Kidney epithelial cell (primary cell): ENCODE data around the gene KIF26A. TPM values are rescaled to one million over a fixed set of nuclear protein-coding genes. Genes with fewer than 3 reads are reported as not detected.

Experiments used
- DNase-seq: peaks from one replicate; pipeline ENCODE4 v3.0.0-alpha.2; 2010; ENCODE audit warnings: low read depth
- H3K27me3 ChIP-seq: 2 replicates; pipeline ENCODE4 v1.6.0; 2011; ENCODE audit warnings: low read length; ENCODE audit not compliant: control insufficient read depth, insufficient read depth
- H3K36me3 ChIP-seq: 2 replicates; pipeline ENCODE4 v1.5.1; 2011; ENCODE audit warnings: low read length; ENCODE audit not compliant: control insufficient read depth, insufficient read depth
- H3K4me3 ChIP-seq: 2 replicates; pipeline ENCODE4 v1.5.1; 2011; ENCODE audit warnings: low read depth, mild to moderate bottlenecking, control low read depth, low read length
- total RNA-seq: library from RNA; depleted of rRNA; stranded (reverse); fragments of >200 nt; gene quantifications from 2 replicates; pipeline ENCODE4 v1.2.3, GENCODE V29; 2015
- TF ChIP-seq, protein P1 (sequence below): IDR thresholded peaks from 2 replicates; pipeline ENCODE4 v1.5.1; 2011; ENCODE audit warnings: mild to moderate bottlenecking, moderate library complexity, low read length, control low read depth, inconsistent platforms; ENCODE audit not compliant: insufficient read depth, poor library complexity, severe bottlenecking

The KIF26A gene
- total RNA-seq, 1 donor from 2014 or later, result 0.21 TPM

DNA sequence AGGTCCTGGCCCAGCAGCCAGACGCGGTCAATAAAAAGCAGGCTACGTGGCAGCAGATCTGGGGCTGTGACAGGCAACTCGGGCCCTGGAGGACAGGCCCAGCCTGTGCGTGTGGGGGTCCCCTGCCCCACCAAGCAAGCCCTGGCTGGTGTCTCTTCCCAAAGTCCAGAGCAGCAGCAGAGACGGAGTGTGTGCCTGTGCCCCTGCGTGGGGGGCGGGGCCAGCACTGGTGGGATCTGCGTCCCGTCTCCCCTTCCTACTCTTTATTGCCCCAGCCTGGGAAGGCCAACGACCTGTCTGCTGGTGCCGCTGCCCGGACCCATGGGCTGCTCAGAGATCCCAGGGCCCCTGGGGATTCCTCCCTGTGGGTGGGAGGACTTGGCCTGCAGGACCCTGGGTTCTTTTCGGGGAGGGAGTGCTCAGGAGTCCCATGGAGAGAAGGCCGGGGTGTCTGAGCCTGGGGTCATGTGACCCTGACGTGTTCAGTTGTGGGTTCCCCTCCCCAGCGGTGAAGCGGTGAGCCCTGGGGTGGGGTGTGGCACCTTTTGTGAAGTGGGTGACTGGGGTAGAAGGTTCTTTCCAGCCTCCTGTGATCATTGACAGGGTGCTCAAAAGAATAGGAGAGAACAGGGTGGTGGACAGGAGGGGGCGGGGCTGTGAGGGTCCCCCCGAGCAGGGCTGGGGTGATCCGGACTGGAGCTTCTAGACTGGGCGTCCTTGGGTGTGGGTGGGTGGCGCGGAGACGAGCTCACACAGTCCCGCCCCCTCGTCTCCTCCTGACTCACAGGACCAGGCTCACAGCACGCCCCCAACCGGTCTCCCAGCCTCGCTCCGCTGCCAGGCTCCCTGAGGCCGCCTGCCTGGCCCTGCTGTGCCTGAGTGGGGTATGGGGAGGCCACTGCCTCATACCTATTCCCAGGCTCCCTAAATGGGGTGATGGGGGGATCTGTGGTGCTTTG is 30.5 kb upstream of the KIF26A start:
- TF ChIP-seq, protein P1, sequence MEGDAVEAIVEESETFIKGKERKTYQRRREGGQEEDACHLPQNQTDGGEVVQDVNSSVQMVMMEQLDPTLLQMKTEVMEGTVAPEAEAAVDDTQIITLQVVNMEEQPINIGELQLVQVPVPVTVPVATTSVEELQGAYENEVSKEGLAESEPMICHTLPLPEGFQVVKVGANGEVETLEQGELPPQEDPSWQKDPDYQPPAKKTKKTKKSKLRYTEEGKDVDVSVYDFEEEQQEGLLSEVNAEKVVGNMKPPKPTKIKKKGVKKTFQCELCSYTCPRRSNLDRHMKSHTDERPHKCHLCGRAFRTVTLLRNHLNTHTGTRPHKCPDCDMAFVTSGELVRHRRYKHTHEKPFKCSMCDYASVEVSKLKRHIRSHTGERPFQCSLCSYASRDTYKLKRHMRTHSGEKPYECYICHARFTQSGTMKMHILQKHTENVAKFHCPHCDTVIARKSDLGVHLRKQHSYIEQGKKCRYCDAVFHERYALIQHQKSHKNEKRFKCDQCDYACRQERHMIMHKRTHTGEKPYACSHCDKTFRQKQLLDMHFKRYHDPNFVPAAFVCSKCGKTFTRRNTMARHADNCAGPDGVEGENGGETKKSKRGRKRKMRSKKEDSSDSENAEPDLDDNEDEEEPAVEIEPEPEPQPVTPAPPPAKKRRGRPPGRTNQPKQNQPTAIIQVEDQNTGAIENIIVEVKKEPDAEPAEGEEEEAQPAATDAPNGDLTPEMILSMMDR, result no peak
- H3K36me3 ChIP-seq, result no peaks in the 10 kb centered on the region
- no peak overlapping the region for H3K4me3 ChIP-seq
- DNase-seq, result no peak
- H3K27me3 ChIP-seq, result peaks cover 2% of the 10 kb centered on the region

DNA sequence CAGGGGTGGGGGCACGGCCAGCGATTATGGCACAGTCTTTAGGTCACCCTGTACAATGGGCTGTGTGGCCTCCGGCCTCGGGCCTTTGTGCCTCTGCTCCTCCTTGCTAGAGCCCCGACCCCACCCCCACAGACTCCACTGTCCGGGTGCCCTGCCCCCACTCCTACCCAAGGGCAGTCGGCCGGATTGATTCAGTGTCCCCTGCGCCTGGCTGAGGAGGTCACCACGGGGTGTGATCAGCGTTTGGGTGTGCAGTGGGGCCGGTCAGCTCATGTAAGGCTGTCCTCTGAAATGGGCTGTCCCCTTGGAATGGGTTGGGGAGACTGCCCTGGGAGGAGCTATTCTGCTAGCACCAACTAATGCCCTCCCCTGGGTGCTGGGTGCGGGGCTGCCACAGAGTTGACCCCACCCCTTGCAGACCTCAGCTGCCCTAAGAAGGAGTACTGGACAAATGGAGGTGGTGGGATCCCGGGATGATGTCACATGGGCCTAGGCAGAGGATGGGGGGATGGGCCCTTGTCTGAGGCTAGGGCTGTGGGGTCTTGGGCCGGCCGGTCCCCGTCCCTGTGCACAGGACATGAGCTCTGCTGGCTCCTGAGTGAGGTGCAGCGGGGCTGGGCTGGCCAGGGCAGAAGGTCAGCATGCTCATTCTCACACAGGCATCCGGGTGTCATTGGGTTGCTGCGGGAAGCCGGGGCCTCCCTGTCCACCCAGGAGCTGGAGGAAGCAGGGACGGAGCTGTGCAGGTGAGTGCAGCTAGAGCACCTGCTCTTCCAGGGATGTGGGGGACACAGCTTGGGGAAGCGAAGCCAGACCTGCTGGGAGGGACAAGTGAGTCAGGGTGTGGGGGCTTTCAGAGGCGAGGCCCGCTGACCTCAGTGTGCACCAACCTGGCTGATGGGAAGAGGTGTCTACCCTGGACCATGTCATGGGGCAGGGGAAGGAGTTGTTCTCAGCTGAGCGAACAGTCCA is 29.5 kb upstream of the KIF26A start:
- no peak for DNase-seq
- TF ChIP-seq, protein P1, result no peak
- Histone ChIP-seq H3K36me3 (no peaks in the 10 kb centered on the region), H3K27me3 (peaks cover 2% of the 10 kb centered on the region), H3K4me3 (no peak overlapping the region)

DNA sequence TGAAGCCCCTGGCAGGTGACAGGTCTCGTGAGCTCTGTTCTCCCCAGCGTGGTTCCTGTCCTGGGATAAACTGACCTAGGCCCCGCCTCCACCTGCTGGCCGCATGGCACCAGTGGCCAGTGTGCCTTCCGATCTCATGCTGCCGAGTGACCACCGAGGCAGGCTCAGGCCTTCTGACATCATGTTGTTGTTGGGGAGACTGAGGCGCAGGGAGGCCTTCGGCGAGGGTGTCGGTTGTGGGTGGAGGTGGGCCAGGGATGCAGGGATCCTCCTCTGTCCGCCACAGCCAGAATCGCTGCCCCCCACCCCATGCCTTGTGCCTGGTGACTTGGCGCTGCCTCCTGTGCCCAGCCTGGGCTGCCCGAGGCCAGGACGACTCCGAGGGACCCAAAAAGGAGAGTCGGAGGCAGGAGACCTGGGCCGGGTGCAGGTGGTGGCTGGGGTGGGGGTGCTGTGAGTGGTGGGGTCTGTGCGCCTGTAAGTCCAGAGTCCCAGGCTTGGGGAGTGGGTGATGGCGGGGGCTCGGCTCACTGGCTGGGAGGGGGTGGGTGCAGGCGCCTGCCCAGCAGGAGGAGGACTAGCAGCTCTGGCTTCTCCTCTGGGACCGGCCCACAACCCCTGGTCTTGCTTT is 28.5 kb upstream of the KIF26A start:
- peaks cover 2% of the 10 kb centered on the region for H3K27me3 ChIP-seq
- TF ChIP-seq, protein P1, result no peak
- DNase-seq, result no peak
- no peaks in the 10 kb centered on the region for H3K36me3 ChIP-seq
- H3K4me3 ChIP-seq, result no peak overlapping the region

DNA sequence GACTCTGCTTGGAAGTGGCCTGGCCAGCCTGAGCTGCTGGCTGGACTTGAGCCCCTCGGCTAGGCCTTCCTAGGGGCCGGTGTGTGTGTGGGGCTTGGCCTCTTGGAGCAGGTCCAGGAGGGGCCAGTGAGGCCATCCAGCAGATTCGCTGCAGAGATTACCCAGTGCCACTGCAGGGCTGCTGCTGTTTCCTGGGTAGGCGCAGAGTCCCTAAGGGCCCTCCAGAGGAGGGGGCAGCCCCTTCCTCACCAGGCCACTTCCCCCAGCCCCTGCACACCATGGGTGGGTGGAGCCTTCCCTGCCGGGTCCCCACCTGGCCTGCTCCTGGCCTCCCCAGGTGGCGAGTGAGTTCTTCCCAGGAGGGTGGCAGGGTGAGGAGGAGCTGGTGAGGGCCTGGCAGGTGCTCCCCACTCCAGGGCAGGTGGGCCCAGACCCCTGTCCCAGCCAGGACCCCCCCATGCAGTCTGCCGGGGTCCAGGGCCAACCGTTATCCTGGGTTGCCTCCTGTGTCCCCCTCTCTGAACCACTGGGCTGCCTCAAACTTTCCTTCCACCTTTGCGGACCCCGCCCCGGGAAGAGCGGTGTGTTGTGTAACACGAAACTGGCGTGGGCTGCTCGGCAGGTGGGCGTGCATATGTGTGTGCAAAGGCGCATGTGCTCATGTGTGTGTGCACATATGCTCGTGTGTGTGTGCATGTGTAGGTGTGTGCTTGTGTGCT is 27.7 kb upstream of the KIF26A start:
- H3K36me3 ChIP-seq, result no peaks in the 10 kb centered on the region
- TF ChIP-seq, protein P1, result no peak
- H3K27me3 ChIP-seq, result peaks cover 5% of the 10 kb centered on the region
- no peak overlapping the region for H3K4me3 ChIP-seq
- DNase-seq, result no peak

DNA sequence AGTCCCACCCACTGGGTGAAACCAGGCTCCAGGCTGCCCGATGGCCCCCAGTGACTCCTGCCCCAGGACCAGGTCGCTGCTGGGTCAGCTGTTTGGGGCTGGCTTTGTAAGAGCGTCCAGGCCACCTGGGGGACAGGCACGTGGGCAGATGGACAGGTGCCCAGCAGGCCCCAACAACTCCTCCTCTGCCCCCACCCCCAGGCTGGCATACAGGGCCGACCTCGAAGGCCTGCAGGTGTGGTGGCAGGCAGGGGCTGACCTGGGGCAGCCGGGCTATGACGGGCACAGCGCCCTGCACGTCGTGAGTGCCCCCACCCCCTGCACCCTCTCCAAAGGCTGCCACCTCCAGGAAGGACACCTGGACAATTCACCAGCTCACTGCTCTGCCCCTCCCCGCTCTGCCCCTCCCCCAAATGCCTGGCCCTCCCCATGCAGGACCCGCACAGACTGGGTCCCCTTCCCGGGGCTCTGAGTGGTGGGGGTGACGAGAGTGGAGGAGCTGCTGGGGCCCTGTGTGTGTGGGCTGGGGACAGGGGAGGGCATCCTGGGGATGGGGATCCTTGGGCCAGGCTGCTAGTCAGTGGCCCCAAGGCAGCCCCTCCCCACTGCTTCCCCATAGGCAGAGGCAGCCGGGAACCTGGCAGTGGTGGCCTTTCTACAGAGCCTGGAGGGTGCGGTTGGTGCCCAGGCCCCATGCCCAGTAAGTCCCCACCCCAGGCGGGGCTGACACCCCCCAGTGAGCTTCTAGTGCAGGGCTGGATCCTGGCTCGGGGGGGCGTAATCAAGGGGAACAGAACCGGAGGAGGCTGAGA is 26.9 kb upstream of the KIF26A start:
- peaks cover 13% of the 10 kb centered on the region for H3K27me3 ChIP-seq
- TF ChIP-seq, protein P1, result no peak
- no peak for DNase-seq
- H3K36me3 ChIP-seq, result no peaks in the 10 kb centered on the region
- no peak overlapping the region for H3K4me3 ChIP-seq
